K562 (cell line): Measurements from ENCODE around the gene SDCCAG8. TPM values are rescaled to one million over a fixed set of nuclear protein-coding genes. Genes with fewer than 3 reads are reported as not detected.

Source experiments
- CTCFL ChIP-seq: IDR thresholded peaks from 2 replicates; pipeline ENCODE4 v1.6.1; 2011; ENCODE audit warnings: borderline replicate concordance, low read depth, mild to moderate bottlenecking, moderate library complexity, low read length; ENCODE audit not compliant: insufficient read depth, poor library complexity, severe bottlenecking
- CXXC5 ChIP-seq: fragments of 250-450 bp; sonication (Bioruptor Pico); IDR thresholded peaks from 2 replicates; pipeline ENCODE4 v1.8.0; 2022; ENCODE audit warnings: inconsistent platforms, mild to moderate bottlenecking, moderate library complexity
- ERF ChIP-seq: fragments of 450-650 bp; formaldehyde crosslinking; IDR thresholded peaks from 2 replicates; pipeline ENCODE4 v1.4.0; 2020; ENCODE audit warnings: mild to moderate bottlenecking, mixed read lengths
- ESRRA ChIP-seq: fragments of 450-650 bp; IDR thresholded peaks from 2 replicates; pipeline ENCODE4 v1.6.1; 2014; ENCODE audit warnings: low read depth, mild to moderate bottlenecking, moderate library complexity, borderline replicate concordance
- HDGF ChIP-seq: fragments of 450-650 bp; IDR thresholded peaks from 2 replicates; pipeline ENCODE4 v1.6.1; 2016
- HNRNPL ChIP-seq: fragments of 200-400 bp; formaldehyde crosslinking; IDR thresholded peaks from 2 replicates; pipeline ENCODE4 v1.6.1; 2017; ENCODE audit warnings: low read depth, mild to moderate bottlenecking, low read length
- MTA3 ChIP-seq: fragments of 450-650 bp; formaldehyde crosslinking; IDR thresholded peaks from 2 replicates; pipeline ENCODE4 v1.6.1; 2017; ENCODE audit warnings: mild to moderate bottlenecking, borderline replicate concordance
- NFATC3 ChIP-seq: fragments of 450-650 bp; IDR thresholded peaks from 2 replicates; pipeline ENCODE4 v1.6.1; 2017; ENCODE audit warnings: mild to moderate bottlenecking
- NRF1 ChIP-seq, 2 experiments: fragments of 450-650 bp; IDR thresholded peaks in 1 of 2; conservative IDR thresholded peaks in 1 of 2; 2 replicates each; pipeline ENCODE4 v1.6.1; 2014; ENCODE audit warnings: mild to moderate bottlenecking in 2 of 2
- PATZ1 ChIP-seq: fragments of 250-450 bp; sonication (Bioruptor Pico); IDR thresholded peaks from 2 replicates; pipeline ENCODE4 v1.5.0; 2020; ENCODE audit warnings: mild to moderate bottlenecking, borderline replicate concordance
- PREB ChIP-seq: sonication (generic); formaldehyde crosslinking; IDR thresholded peaks from 2 replicates; pipeline ENCODE4 v1.8.1; 2023; ENCODE audit warnings: mild to moderate bottlenecking, missing genetic modification reagents
- SAFB ChIP-seq: fragments of 200-400 bp; formaldehyde crosslinking; IDR thresholded peaks from 2 replicates; pipeline ENCODE4 v1.6.1; 2017; ENCODE audit warnings: low read depth, low read length, borderline replicate concordance
- SMARCA4 ChIP-seq: fragments of 450-650 bp; IDR thresholded peaks from 2 replicates; pipeline ENCODE4 v1.6.1; 2016
- ZNF232 ChIP-seq: sonication (generic); formaldehyde crosslinking; IDR thresholded peaks from 2 replicates; pipeline ENCODE4 v1.8.0; 2022; ENCODE audit warnings: mild to moderate bottlenecking, missing genetic modification reagents
- ZNF274 ChIP-seq: IDR thresholded peaks from 2 replicates; pipeline ENCODE4 v1.6.1; 2011; ENCODE audit warnings: low read depth, mild to moderate bottlenecking, low read length, moderate library complexity, borderline replicate concordance
- ZNF347 ChIP-seq: fragments of 450-650 bp; formaldehyde crosslinking; IDR thresholded peaks from 2 replicates; pipeline ENCODE4 v1.4.0; 2020; ENCODE audit warnings: low read depth, mild to moderate bottlenecking, moderate library complexity
- ZNF512 ChIP-seq: IDR thresholded peaks from 2 replicates; pipeline ENCODE4 v1.6.1; 2016; ENCODE audit warnings: missing genetic modification characterization, missing compliant biosample characterization
- polyA plus RNA-seq, 8 experiments: library from polyadenylated mRNA; depleted of rRNA in 4 of 8; stranded (reverse) in 5 of 8; unstranded in 3 of 8; fragments of >200 nt; fragmentation: Nextera tagmentation in 2 of 8; fragmentation: Illumina TruSeq in 1 of 8; extraction: Ambion mirVana in 2 of 8; extraction: Trizol in 1 of 8; gene quantifications; 2 replicates each; pipeline versions ENCODE4 v1.2.1 to v1.2.3, GENCODE V29; 2011 to 2014; ENCODE audit warnings: inconsistent platforms in 1 of 8, missing spikeins in 1 of 8
- total RNA-seq, 7 experiments: library from RNA; depleted of rRNA in 6 of 7; stranded (reverse); fragments of >200 nt in 6 of 7; fragmentation: Illumina TruSeq in 2 of 7; extraction: Trizol in 2 of 7; gene quantifications; 2 replicates each; pipeline versions ENCODE4 v1.2.1 to v1.2.3, GENCODE V29; 2011 to 2021; ENCODE audit warnings: low replicate concordance in 1 of 7
- TF ChIP-seq, protein P1 (sequence below): IDR thresholded peaks from 3 replicates; pipeline ENCODE4 v1.6.1; 2011; ENCODE audit warnings: borderline replicate concordance, mild to moderate bottlenecking; ENCODE audit not compliant: insufficient read length, insufficient read depth
- TF ChIP-seq, protein P2 (sequence below), 2 experiments: fragments of 200-800 bp in 1 of 2; sonication (Bioruptor generic) in 1 of 2; sonication (generic) in 1 of 2; formaldehyde crosslinking in 1 of 2; IDR thresholded peaks in 1 of 2; conservative IDR thresholded peaks in 1 of 2; 2 replicates each; pipeline versions ENCODE4 v1.5.0 to v1.6.1; 2016 to 2020; ENCODE audit warnings: missing compliant biosample characterization in 1 of 2, missing genetic modification characterization in 1 of 2, missing genetic modification reagents in 1 of 2

The SDCCAG8 gene
- total and polyA plus RNA-seq, 9 of the 15 experiments (the other 6 are each of a cell fraction or from before 2014, with no cell fraction given), result 17.9 to 36.7 (median 25.4) TPM

DNA sequence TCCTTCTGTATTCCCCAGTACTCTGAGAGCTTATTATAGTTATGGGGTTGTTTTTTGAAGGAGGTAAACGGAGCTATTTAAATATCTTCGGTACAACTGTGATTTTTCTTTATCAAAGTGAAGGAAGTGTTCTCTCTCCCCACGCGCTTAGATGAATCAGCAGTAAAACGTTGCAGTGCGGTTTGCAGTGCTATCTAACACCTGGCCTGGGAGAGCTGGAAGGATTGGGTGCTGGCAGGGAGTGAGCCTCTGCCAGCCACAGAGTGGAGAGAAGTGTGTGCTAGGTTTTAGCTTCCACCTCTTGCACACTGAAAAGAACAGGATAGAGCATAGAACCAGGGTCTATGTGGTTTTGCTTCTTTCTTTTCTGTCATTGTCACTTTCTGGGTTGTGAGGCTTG is 165.9 kb downstream of the SDCCAG8 start (continued):
- TF ChIP-seq PATZ1 (CRISPR knock-in tag) (no peak), HNRNPL (no peak), CTCFL (no peak), ZNF274 (no peak), CXXC5 (no peak), SAFB (no peak), HDGF (no peak), ERF (CRISPR knock-in tag) (no peak), NFATC3 (no peak), PREB (CRISPR knock-in tag) (no peak), ZNF512 (tag) (no peak), ZNF347 (CRISPR knock-in tag) (no peak), SMARCA4 (0 out of 2 replicates have a peak, but pooled peaks have one; percentile 40), MTA3 (no peak), ZNF232 (CRISPR knock-in tag) (no peak), NRF1 (conservative IDR thresholded peaks at IDR 0.05 in 1 of 2, IDR thresholded peaks at IDR 0.05 in 1 of 2) (no peak), ESRRA (no peak; the same call in 1 of the 2 replicates)
- TF ChIP-seq, protein P1, sequence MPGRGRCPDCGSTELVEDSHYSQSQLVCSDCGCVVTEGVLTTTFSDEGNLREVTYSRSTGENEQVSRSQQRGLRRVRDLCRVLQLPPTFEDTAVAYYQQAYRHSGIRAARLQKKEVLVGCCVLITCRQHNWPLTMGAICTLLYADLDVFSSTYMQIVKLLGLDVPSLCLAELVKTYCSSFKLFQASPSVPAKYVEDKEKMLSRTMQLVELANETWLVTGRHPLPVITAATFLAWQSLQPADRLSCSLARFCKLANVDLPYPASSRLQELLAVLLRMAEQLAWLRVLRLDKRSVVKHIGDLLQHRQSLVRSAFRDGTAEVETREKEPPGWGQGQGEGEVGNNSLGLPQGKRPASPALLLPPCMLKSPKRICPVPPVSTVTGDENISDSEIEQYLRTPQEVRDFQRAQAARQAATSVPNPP, result no peak
- TF ChIP-seq, protein P2, sequence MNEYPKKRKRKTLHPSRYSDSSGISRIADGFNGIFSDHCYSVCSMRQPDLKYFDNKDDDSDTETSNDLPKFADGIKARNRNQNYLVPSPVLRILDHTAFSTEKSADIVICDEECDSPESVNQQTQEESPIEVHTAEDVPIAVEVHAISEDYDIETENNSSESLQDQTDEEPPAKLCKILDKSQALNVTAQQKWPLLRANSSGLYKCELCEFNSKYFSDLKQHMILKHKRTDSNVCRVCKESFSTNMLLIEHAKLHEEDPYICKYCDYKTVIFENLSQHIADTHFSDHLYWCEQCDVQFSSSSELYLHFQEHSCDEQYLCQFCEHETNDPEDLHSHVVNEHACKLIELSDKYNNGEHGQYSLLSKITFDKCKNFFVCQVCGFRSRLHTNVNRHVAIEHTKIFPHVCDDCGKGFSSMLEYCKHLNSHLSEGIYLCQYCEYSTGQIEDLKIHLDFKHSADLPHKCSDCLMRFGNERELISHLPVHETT (CRISPR knock-in tag; conservative IDR thresholded peaks at IDR 0.05 in 1 of 2, IDR thresholded peaks at IDR 0.05 in 1 of 2), result peak in 1 of 2 experiments; percentile 66; a peak in 2 of 4 replicates
